WTC11 (cell line): ENCODE results near the gene TBX20.

Source experiments
- ATF2 ChIP-seq: sonication (generic); formaldehyde crosslinking; IDR thresholded peaks from 2 replicates; pipeline ENCODE4 v1.8.1; 2022; ENCODE audit warnings: low read depth, missing genetic modification reagents, borderline replicate concordance
- CREM ChIP-seq: sonication (generic); formaldehyde crosslinking; IDR thresholded peaks from 2 replicates; pipeline ENCODE4 v1.8.1; 2022; ENCODE audit warnings: mild to moderate bottlenecking, missing genetic modification reagents, moderate library complexity
- CTCF ChIP-seq: fragments of 200-600 bp; IDR thresholded peaks from 2 replicates; pipeline ENCODE4 v1.8.0; 2022; ENCODE audit warnings: antibody characterized with exemption
- FOXK1 ChIP-seq: sonication (generic); formaldehyde crosslinking; IDR thresholded peaks from 2 replicates; pipeline ENCODE4 v1.8.0; 2022; ENCODE audit warnings: mild to moderate bottlenecking, moderate library complexity, missing genetic modification reagents
- FOXP1 ChIP-seq: sonication (generic); formaldehyde crosslinking; IDR thresholded peaks from 2 replicates; pipeline ENCODE4 v1.8.0; 2022; ENCODE audit warnings: missing genetic modification reagents, mild to moderate bottlenecking, moderate library complexity, borderline replicate concordance
- NR2C2 ChIP-seq: sonication (generic); formaldehyde crosslinking; IDR thresholded peaks from 2 replicates; pipeline ENCODE4 v1.8.0; 2022; ENCODE audit warnings: mild to moderate bottlenecking, missing genetic modification reagents
- TCF7 ChIP-seq: sonication (generic); formaldehyde crosslinking; IDR thresholded peaks from 2 replicates; pipeline ENCODE4 v1.8.0; 2022; ENCODE audit warnings: mild to moderate bottlenecking, low read depth, missing genetic modification reagents, moderate library complexity
- USF2 ChIP-seq: sonication (generic); formaldehyde crosslinking; IDR thresholded peaks from 2 replicates; pipeline ENCODE4 v1.8.1; 2023; ENCODE audit warnings: mild to moderate bottlenecking, missing genetic modification reagents, moderate library complexity
- ZSCAN18 ChIP-seq: fragments of 250-450 bp; sonication (Bioruptor Pico); IDR thresholded peaks from 2 replicates; pipeline ENCODE4 v2.1.2; 2022; ENCODE audit warnings: mild to moderate bottlenecking, moderate library complexity

GRCh38 chr7:35256256-35257175 is 2.6 kb upstream of the TBX20 start:
- TF ChIP-seq TCF7 (CRISPR knock-in tag), result no peak
- no peak for TF ChIP-seq ATF2 (CRISPR knock-in tag)
- no peak for TF ChIP-seq CTCF
- TF ChIP-seq ZSCAN18 (CRISPR knock-in tag), result no peak
- no peak for TF ChIP-seq FOXK1 (CRISPR knock-in tag)
- no peak for TF ChIP-seq CREM
- no peak for TF ChIP-seq FOXP1 (CRISPR knock-in tag)
- TF ChIP-seq NR2C2 (CRISPR knock-in tag), result no peak
- TF ChIP-seq USF2, result no peak
